ENCODE measurements around the gene GCSAM.

GCSAM gene

GRCh38 chr3:112137781-112138180 is 4.7 kb upstream of the GCSAM start:
- no peak for TF ChIP-seq POLR2A (IDR thresholded peaks at IDR 0.05; ENCODE audit: low read depth, low read length)
- no peak for TF ChIP-seq TAF1 (IDR thresholded peaks at IDR 0.05; ENCODE audit: borderline replicate concordance, low read depth, low read length)
- TF ChIP-seq POLR2AphosphoS5 (IDR thresholded peaks at IDR 0.05; ENCODE audit: low read depth, low read length): no peak
- DNase-seq (ENCODE audit: insufficient read length) (no peak), FAIRE-seq (peak; percentile 78)

- DNase-seq (ENCODE audit: insufficient read length): no peak
- TF ChIP-seq POLR2A (IDR thresholded peaks at IDR 0.05; ENCODE audit: low read depth, low read length) (peak; percentile 46; the same call in 1 of the 2 replicates), POLR2AphosphoS5 (IDR thresholded peaks at IDR 0.05; ENCODE audit: low read depth, low read length) (peak; percentile 55; the same call in 1 of the 2 replicates), TAF1 (IDR thresholded peaks at IDR 0.05; ENCODE audit: borderline replicate concordance, low read depth, low read length) (no peak)
- FAIRE-seq: peak; percentile 83
Measured at GRCh38 chr3:112136959-112137693, 4.1 kb upstream of the GCSAM start.

GRCh38 chr3:112136046-112136445 is 3.0 kb upstream of the GCSAM start:
- TF ChIP-seq POLR2AphosphoS5 (IDR thresholded peaks at IDR 0.05; ENCODE audit: low read depth, low read length): 0 out of 2 replicates have a peak, but pooled peaks have one; percentile 23
- peak; percentile 50; the same call in 1 of the 2 replicates for TF ChIP-seq POLR2A (IDR thresholded peaks at IDR 0.05; ENCODE audit: low read depth, low read length)
- TF ChIP-seq TAF1 (IDR thresholded peaks at IDR 0.05; ENCODE audit: borderline replicate concordance, low read depth, low read length): no peak
- DNase-seq (ENCODE audit: insufficient read length) (no peak), FAIRE-seq (no peak)

GRCh38 chr3:112134335-112135124 is 1.5 kb upstream of the GCSAM start:
- FAIRE-seq (peak; percentile 96), DNase-seq (ENCODE audit: insufficient read length) (no peak)
- TF ChIP-seq TAF1 (IDR thresholded peaks at IDR 0.05; ENCODE audit: borderline replicate concordance, low read depth, low read length) (no peak), POLR2A (IDR thresholded peaks at IDR 0.05; ENCODE audit: low read depth, low read length) (peak; percentile 40)

GRCh38 chr3:112133626-112134334 is 732 bp upstream of the GCSAM start:
- FAIRE-seq (no peak), DNase-seq (ENCODE audit: insufficient read length) (no peak)
- TF ChIP-seq TAF1 (IDR thresholded peaks at IDR 0.05; ENCODE audit: borderline replicate concordance, low read depth, low read length): no peak
- TF ChIP-seq POLR2A (IDR thresholded peaks at IDR 0.05; ENCODE audit: low read depth, low read length): peak; percentile 73
- peak; percentile 56 for TF ChIP-seq POLR2AphosphoS5 (IDR thresholded peaks at IDR 0.05; ENCODE audit: low read depth, low read length)

- TF ChIP-seq POLR2A (IDR thresholded peaks at IDR 0.05; ENCODE audit: low read depth, low read length) (no peak), POLR2AphosphoS5 (IDR thresholded peaks at IDR 0.05; ENCODE audit: low read depth, low read length) (no peak; the same call in 1 of the 2 replicates), TAF1 (IDR thresholded peaks at IDR 0.05; ENCODE audit: borderline replicate concordance, low read depth, low read length) (no peak)
- DNase-seq (ENCODE audit: insufficient read length): no peak
- FAIRE-seq: no peak
Measured at GRCh38 chr3:112132554-112132953, 494 bp downstream of the GCSAM start.

GRCh38 chr3:112132088-112132487 is 960 bp downstream of the GCSAM start:
- FAIRE-seq (no peak), DNase-seq (ENCODE audit: insufficient read length) (no peak)
- TF ChIP-seq TAF1 (IDR thresholded peaks at IDR 0.05; ENCODE audit: borderline replicate concordance, low read depth, low read length) (no peak), POLR2A (IDR thresholded peaks at IDR 0.05; ENCODE audit: low read depth, low read length) (peak; percentile 53; the same call in 1 of the 2 replicates), POLR2AphosphoS5 (IDR thresholded peaks at IDR 0.05; ENCODE audit: low read depth, low read length) (peak; percentile 87)

GRCh38 chr3:112131111-112131510 is 1.9 kb downstream of the GCSAM start:
- peak; percentile 36 for FAIRE-seq
- no peak for TF ChIP-seq TAF1 (IDR thresholded peaks at IDR 0.05; ENCODE audit: borderline replicate concordance, low read depth, low read length)
- TF ChIP-seq POLR2AphosphoS5 (IDR thresholded peaks at IDR 0.05; ENCODE audit: low read depth, low read length): peak; percentile 61; the same call in 1 of the 2 replicates
- TF ChIP-seq POLR2A (IDR thresholded peaks at IDR 0.05; ENCODE audit: low read depth, low read length): no peak

GRCh38 chr3:112130638-112130993 is 2.4 kb downstream of the GCSAM start:
- no peak; the same call in 1 of the 2 replicates for TF ChIP-seq POLR2A (IDR thresholded peaks at IDR 0.05; ENCODE audit: low read depth, low read length)
- peak; percentile 64 for TF ChIP-seq POLR2AphosphoS5 (IDR thresholded peaks at IDR 0.05; ENCODE audit: low read depth, low read length)
- FAIRE-seq (peak; percentile 94), DNase-seq (ENCODE audit: insufficient read length) (no peak)

More at GRCh38 chr3:112131111-112131510, 1.9 kb downstream of the GCSAM start:
- DNase-seq (ENCODE audit: insufficient read length): no peak

GRCh38 chr3:112129925-112130637 is 3.0 kb downstream of the GCSAM start:
- DNase-seq (ENCODE audit: insufficient read length) (no peak), FAIRE-seq (no peak)
- TF ChIP-seq TAF1 (IDR thresholded peaks at IDR 0.05; ENCODE audit: borderline replicate concordance, low read depth, low read length) (no peak), POLR2AphosphoS5 (IDR thresholded peaks at IDR 0.05; ENCODE audit: low read depth, low read length) (no peak), POLR2A (IDR thresholded peaks at IDR 0.05; ENCODE audit: low read depth, low read length) (peak; percentile 43; the same call in 1 of the 2 replicates)

Measured in GM12892 (cell line).